Activated T-helper 9 cell treated with anti-CD3 and anti-CD28 coated beads, Interleukin-2, amount 50 U/mL, for 16 hours (primary cell): ENCODE data around the gene CAPZA1.
A peak's percentile ranks its signal among the peaks of the same experiment; 100 is the strongest.

Source experiments
- DNase-seq: peaks from one replicate; pipeline ENCODE4 v3.0.0-alpha.2; 2020; ENCODE audit warnings: low read depth

The CAPZA1 gene

GRCh38 chr1:112701227-112702066 is 81.8 kb downstream of the CAPZA1 start:
- DNase-seq = no peak

GRCh38 chr1:112702067-112702395 is 82.4 kb downstream of the CAPZA1 start:
- no peak for DNase-seq

GRCh38 chr1:112702420-112703261 is 83.0 kb downstream of the CAPZA1 start:
- no peak for DNase-seq

GRCh38 chr1:112703706-112704105 is 84.1 kb downstream of the CAPZA1 start:
- no peak for DNase-seq

GRCh38 chr1:112704391-112704933 is 84.8 kb downstream of the CAPZA1 start:
- DNase-seq = no peak

- DNase-seq = no peak
These were observed 85.4 kb downstream of the CAPZA1 start for GRCh38 chr1:112704934-112705627.

GRCh38 chr1:112706505-112707220 is 87.0 kb downstream of the CAPZA1 start, which contains the start of gene RHOC:
Gene RHOC (minus strand): TSS chr1:112707127. CDS start chr1:112703799, 3,328 bp downstream.
- peak; percentile 25 for DNase-seq

GRCh38 chr1:112707221-112708001 is 87.8 kb downstream of the CAPZA1 start:
- DNase-seq = peak; percentile 58

GRCh38 chr1:112708002-112708448 is 88.4 kb downstream of the CAPZA1 start:
- DNase-seq = no peak

GRCh38 chr1:112708489-112708888 is 88.9 kb downstream of the CAPZA1 start:
- no peak for DNase-seq

GRCh38 chr1:112710159-112710558 is 90.5 kb downstream of the CAPZA1 start:
- DNase-seq = no peak

- DNase-seq = no peak
These were observed 91.0 kb downstream of the CAPZA1 start for GRCh38 chr1:112710586-112710985.

- DNase-seq = no peak
These were observed 91.4 kb downstream of the CAPZA1 start for GRCh38 chr1:112711041-112711440.

GRCh38 chr1:112711670-112712069 is 92.0 kb downstream of the CAPZA1 start:
- no peak for DNase-seq

- no peak for DNase-seq
These were observed 92.6 kb downstream of the CAPZA1 start for GRCh38 chr1:112712191-112712590.

GRCh38 chr1:112712701-112713128 is 93.1 kb downstream of the CAPZA1 start:
- no peak for DNase-seq

GRCh38 chr1:112713466-112714312 is 94.1 kb downstream of the CAPZA1 start:
- no peak for DNase-seq

- no peak for DNase-seq
These were observed 95.0 kb downstream of the CAPZA1 start for GRCh38 chr1:112714313-112715263.
